ENCODE data around the gene MGAT5.

The MGAT5 gene

DNA sequence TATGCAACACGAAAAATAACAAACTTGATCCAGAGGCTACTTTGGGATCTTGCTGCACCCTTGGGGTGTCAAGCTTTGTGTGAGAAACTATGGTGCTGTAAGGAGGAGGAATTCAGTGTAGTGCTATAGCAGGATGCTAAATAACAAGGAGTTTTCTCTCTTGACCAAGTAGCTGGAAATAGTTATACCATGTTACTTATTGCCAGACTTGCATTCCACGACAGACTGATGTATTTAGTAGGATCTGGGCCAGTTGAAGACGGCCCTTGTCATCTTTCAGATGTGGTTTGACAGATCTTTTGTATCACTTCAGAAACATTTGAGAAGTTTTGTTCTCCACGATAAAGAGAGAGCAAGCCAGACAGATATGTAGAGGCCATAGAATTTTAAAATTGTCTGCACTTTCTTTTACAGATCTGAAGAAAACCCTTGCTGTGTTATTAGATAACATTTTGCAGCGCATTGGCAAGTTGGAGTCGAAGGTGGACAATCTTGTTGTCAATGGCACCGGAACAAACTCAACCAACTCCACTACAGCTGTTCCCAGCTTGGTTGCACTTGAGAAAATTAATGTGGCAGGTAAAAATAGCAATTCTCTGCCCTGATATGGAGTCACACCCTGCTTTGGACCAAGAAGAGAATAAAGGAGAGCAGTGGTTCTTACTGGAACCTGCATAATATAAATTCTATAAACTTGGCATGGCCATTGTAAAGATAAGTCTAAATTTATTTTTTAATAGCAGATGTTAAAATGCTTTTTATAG, 16.3 kb downstream of the MGAT5 start:
- H3K27me3 ChIP-seq (ENCODE audit: low read depth, low read length): no peaks in the 10 kb centered on the region
- no peak overlapping the region for H3K4me3 ChIP-seq (ENCODE audit: low read depth in 1 of 2, low read length in 2 of 2)
- peaks cover 0 to 5% of the 10 kb centered on the region in 2 donors for H3K36me3 ChIP-seq (ENCODE audit: control insufficient read depth in 1 of 2, insufficient read depth in 2 of 2, low read length in 2 of 2)
- no peaks in the 10 kb centered on the region for H3K9me3 ChIP-seq (ENCODE audit: control insufficient read depth in 1 of 2, low read length in 2 of 2)
- H3K4me1 ChIP-seq (ENCODE audit: control insufficient read depth in 1 of 2, insufficient read depth in 2 of 2, low read length in 2 of 2): peaks cover 0 to 13% of the 10 kb centered on the region in 2 donors
- H3K27ac ChIP-seq (ENCODE audit: low read length): no peak overlapping the region

DNA sequence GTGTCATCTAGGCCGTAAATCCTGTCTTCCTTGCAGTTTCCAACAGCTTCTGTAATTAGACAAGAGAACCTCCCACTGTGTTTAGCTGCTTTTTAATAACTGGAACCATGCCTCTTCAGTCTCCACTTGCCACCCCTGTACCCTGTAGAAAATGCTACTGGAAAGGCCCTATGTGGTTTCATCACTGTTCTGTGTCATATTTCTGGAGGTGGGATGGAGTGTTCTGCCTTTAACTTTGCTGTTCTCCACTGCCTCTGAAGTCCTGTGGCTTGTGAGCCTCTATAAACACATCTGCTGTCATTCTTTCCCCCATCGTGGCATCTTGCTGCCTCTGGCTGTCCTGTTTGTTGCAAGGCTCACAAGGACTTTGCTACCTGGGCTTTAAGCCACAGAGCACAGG, 17.9 kb downstream of the MGAT5 start:
- no peaks in the 10 kb centered on the region for H3K9me3 ChIP-seq (ENCODE audit: control insufficient read depth in 1 of 2, low read length in 2 of 2)
- H3K36me3 ChIP-seq (ENCODE audit: control insufficient read depth in 1 of 2, insufficient read depth in 2 of 2, low read length in 2 of 2): peaks cover 0 to 5% of the 10 kb centered on the region in 2 donors
- H3K27ac ChIP-seq (ENCODE audit: low read length): no peak overlapping the region
- H3K27me3 ChIP-seq (ENCODE audit: low read depth, low read length): no peaks in the 10 kb centered on the region
- no peak overlapping the region for H3K4me3 ChIP-seq (ENCODE audit: low read depth in 1 of 2, low read length in 2 of 2)
- peaks cover 0 to 13% of the 10 kb centered on the region in 2 donors for H3K4me1 ChIP-seq (ENCODE audit: control insufficient read depth in 1 of 2, insufficient read depth in 2 of 2, low read length in 2 of 2)

DNA sequence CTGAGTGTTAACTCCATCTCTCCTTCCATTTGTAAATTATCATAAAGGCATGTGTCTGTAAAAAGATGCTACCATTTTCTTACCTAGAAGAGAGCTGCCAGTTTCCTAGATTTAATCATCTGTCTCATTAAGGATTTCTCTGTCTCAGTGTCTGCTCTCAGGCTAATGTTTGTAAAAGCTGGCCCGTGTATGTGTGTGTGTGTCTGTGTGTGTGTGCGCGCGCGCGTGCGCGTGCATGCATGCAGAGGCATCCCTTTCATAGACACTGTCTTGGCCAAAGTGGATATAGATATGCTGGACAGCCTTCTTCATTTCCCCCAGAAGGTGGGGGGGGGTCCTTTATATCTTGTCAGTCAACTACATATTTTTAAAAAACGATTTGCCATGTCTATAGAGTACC, 18.9 kb downstream of the MGAT5 start:
- Histone ChIP-seq H3K4me1 (ENCODE audit: control insufficient read depth in 1 of 2, insufficient read depth in 2 of 2, low read length in 2 of 2) (peaks cover 0 to 13% of the 10 kb centered on the region in 2 donors), H3K9me3 (ENCODE audit: control insufficient read depth in 1 of 2, low read length in 2 of 2) (no peaks in the 10 kb centered on the region), H3K27me3 (ENCODE audit: low read depth, low read length) (no peaks in the 10 kb centered on the region), H3K27ac (ENCODE audit: low read length) (no peak overlapping the region), H3K4me3 (ENCODE audit: low read depth in 1 of 2, low read length in 2 of 2) (no peak overlapping the region), H3K36me3 (ENCODE audit: control insufficient read depth in 1 of 2, insufficient read depth in 2 of 2, low read length in 2 of 2) (peaks cover 0 to 5% of the 10 kb centered on the region in 2 donors)

DNA sequence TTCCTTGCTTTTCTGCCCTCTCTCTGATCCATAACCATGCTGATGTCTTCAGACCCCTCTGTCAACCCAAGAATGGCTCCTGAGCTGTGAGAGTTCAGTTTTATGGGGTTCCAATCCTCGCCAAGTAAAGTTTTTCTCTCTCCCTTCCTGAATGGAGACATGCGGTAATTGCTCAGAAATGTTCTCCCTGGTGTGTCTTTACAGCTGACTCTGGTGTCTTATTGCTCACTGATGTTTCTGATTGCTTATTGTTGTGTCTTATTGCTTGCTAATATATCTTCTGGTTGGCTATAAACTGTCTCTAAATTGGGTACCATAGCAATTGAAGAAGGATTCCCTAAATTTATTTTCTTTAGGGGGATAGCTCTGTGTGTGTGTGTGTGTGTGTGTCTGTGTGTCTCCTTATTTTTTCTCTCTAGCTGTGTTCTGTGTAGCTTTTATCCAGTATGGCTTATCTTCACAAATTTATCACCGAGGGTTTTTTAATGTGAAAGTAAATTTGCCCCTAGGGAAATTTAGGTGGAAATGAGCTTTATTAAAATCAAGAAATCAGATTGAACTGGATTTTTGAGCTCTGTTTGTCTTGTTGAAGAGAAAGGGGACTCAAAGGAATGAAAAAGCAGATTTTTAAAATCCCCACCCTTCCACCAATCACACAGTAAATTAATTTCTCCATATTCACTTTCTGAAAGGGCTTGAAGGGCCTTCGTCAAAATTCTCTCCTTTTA, 19.5 kb downstream of the MGAT5 start:
- no peaks in the 10 kb centered on the region for H3K27me3 ChIP-seq (ENCODE audit: low read depth, low read length)
- H3K4me1 ChIP-seq (ENCODE audit: control insufficient read depth in 1 of 2, insufficient read depth in 2 of 2, low read length in 2 of 2): peaks cover 0 to 13% of the 10 kb centered on the region in 2 donors
- H3K36me3 ChIP-seq (ENCODE audit: control insufficient read depth in 1 of 2, insufficient read depth in 2 of 2, low read length in 2 of 2): peaks cover 0 to 5% of the 10 kb centered on the region in 2 donors
- H3K9me3 ChIP-seq (ENCODE audit: control insufficient read depth in 1 of 2, low read length in 2 of 2): no peaks in the 10 kb centered on the region
- H3K4me3 ChIP-seq (ENCODE audit: low read depth in 1 of 2, low read length in 2 of 2): no peak overlapping the region
- no peak overlapping the region for H3K27ac ChIP-seq (ENCODE audit: low read length)

DNA sequence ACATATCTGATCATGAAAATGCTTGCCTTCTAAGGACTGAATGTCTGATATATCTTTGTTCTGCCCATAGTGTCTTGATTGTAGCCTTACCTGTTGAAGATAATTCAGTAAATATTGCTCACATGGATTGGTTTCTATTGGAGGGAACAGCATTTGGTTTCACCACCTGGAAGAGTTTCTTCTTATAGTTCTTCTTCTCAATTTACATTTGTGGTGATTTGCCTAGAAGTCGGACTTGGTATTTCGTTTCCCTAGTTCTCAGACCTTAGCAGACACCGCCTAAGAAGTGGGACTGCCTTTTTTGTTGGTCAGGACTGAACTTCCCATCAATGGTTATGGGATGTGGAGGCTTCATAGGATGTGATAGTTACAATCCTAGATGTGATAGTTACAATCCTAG, 20.2 kb downstream of the MGAT5 start:
- Histone ChIP-seq H3K27me3 (ENCODE audit: low read depth, low read length) (no peaks in the 10 kb centered on the region), H3K4me1 (ENCODE audit: control insufficient read depth in 1 of 2, insufficient read depth in 2 of 2, low read length in 2 of 2) (peaks cover 0 to 12% of the 10 kb centered on the region in 2 donors), H3K27ac (ENCODE audit: low read length) (no peak overlapping the region), H3K4me3 (ENCODE audit: low read depth in 1 of 2, low read length in 2 of 2) (no peak overlapping the region), H3K36me3 (ENCODE audit: control insufficient read depth in 1 of 2, insufficient read depth in 2 of 2, low read length in 2 of 2) (peaks cover 0 to 5% of the 10 kb centered on the region in 2 donors), H3K9me3 (ENCODE audit: control insufficient read depth in 1 of 2, low read length in 2 of 2) (no peaks in the 10 kb centered on the region)

DNA sequence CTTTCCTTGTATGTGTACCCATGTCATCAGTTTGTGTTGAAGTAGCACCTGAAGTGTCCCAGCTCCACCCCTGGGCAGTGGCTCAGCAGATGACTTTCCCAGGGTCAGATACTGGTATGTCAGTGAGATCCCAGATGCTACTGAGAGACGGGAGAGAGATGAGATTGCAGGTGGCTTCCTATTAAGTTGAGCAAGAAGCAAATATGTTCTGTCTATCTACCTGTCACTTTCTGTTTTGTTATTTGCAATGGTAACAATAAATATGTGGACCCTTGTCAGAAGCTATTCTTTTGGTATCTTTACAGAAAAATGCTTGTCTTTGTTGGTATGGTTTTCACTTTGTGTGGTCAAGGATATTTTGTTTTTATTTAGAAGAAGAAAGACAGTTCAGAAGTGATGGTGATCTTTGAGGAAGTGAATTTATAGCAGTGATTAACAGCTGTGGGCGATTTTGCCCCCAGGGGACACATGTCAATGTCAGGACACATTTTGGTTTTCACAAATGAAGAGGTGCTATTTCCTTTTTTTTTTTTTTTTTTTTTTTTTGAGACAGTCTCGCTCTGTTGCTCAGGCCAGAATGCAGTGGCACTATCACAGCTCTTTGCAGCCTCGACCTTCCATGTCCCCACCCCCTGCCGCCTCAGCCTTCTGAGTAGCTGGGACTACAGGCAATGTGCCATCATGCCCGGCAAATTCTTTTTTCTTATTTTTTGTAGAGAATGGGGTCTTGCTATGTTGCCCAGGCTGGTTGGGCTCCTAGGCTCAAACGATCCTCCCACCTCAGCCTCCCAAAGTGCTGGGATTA, 21.4 kb downstream of the MGAT5 start:
- Histone ChIP-seq H3K27me3 (ENCODE audit: low read depth, low read length) (no peaks in the 10 kb centered on the region), H3K9me3 (ENCODE audit: control insufficient read depth in 1 of 2, low read length in 2 of 2) (no peaks in the 10 kb centered on the region), H3K27ac (ENCODE audit: low read length) (no peak overlapping the region), H3K4me3 (ENCODE audit: low read depth in 1 of 2, low read length in 2 of 2) (no peak overlapping the region), H3K36me3 (ENCODE audit: control insufficient read depth in 1 of 2, insufficient read depth in 2 of 2, low read length in 2 of 2) (peaks cover 0 to 5% of the 10 kb centered on the region in 2 donors), H3K4me1 (ENCODE audit: control insufficient read depth in 1 of 2, insufficient read depth in 2 of 2, low read length in 2 of 2) (peaks cover 0 to under 1% of the 10 kb centered on the region in 2 donors)

DNA sequence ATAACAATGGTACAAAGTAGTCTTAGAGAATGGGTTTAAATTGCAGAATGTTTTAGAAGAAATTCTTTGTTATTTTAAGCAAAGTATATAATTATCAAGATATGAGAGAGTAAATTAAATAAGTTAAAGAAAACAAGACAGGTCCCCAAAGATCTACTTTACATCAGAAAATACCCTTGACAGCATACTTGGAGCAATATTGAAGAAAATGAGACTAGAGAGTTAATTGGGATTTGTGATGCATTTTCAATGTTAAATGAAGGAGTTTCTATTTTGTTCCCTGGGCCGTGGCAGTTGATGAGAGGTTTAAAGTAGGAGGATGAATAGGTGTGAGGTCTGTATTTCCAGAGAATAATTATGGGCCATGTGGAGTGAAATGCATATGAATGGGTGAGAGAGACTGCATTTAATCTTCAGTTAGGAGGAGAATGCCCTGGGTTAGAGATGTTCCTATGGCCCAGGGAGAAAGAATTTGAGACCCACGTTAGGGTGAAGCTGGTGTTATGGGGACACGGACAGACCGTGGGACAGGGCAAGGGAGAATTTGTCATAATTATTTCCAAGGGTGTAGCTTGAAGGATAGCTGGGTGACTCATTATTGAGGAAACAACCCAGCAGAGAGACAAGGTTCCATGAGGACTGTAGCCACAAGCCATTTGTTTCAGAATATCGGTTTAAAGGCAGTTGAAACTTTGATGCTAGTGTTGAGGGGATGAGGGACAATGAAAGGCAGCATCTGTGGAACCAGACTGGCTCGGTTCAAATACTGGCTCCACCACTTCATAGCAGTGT, 22.7 kb downstream of the MGAT5 start:
- Histone ChIP-seq H3K27ac (ENCODE audit: low read length) (no peak overlapping the region), H3K4me1 (ENCODE audit: control insufficient read depth in 1 of 2, insufficient read depth in 2 of 2, low read length in 2 of 2) (no peaks in the 10 kb centered on the region), H3K9me3 (ENCODE audit: control insufficient read depth in 1 of 2, low read length in 2 of 2) (no peaks in the 10 kb centered on the region), H3K4me3 (ENCODE audit: low read depth in 1 of 2, low read length in 2 of 2) (no peak overlapping the region), H3K27me3 (ENCODE audit: low read depth, low read length) (no peaks in the 10 kb centered on the region), H3K36me3 (ENCODE audit: control insufficient read depth in 1 of 2, insufficient read depth in 2 of 2, low read length in 2 of 2) (peaks cover 0 to 5% of the 10 kb centered on the region in 2 donors)

DNA sequence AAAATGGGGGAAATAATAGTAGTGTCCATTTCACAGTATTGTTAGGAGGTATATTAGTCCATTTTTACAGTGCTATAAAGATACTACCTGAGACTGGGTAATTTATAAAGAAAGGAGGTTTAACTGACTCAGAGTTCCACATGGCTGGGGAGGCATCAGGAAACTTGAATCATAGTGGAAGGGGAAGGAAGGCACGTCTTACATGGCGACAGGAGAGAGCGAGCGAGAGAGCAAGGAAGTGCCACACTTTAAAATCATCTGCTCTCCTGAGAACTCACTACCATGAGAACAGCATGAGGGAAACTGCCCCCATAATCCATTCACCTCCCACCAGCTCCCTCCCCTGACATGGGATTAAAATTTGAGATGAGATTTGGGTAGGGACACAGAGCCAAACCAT, 23.4 kb downstream of the MGAT5 start:
- Histone ChIP-seq H3K27me3 (ENCODE audit: low read depth, low read length) (no peaks in the 10 kb centered on the region), H3K4me3 (ENCODE audit: low read depth in 1 of 2, low read length in 2 of 2) (no peak overlapping the region), H3K36me3 (ENCODE audit: control insufficient read depth in 1 of 2, insufficient read depth in 2 of 2, low read length in 2 of 2) (peaks cover 0 to 5% of the 10 kb centered on the region in 2 donors), H3K27ac (ENCODE audit: low read length) (no peak overlapping the region), H3K9me3 (ENCODE audit: control insufficient read depth in 1 of 2, low read length in 2 of 2) (no peaks in the 10 kb centered on the region), H3K4me1 (ENCODE audit: control insufficient read depth in 1 of 2, insufficient read depth in 2 of 2, low read length in 2 of 2) (no peaks in the 10 kb centered on the region)

DNA sequence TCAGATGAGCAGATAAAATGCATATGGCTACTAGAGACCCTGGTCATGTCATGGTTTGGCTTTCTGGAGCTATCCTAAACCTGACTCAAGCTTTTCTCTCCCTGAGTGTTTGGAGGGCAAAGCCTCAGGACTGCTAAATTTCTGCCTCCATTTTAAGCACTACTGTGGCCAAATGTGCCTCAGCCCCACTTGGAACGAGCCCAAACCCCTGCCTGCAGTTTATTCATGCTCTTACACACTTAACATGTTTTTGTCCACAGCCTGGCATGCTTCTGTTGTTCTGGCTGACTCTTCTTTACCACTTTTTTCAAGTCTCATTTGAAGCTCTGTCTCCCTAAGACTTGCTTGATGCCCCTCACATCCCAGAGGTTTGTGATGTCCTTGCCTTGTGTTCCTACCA, 24.7 kb downstream of the MGAT5 start:
- Histone ChIP-seq H3K27ac (ENCODE audit: low read length) (no peak overlapping the region), H3K4me1 (ENCODE audit: control insufficient read depth in 1 of 2, insufficient read depth in 2 of 2, low read length in 2 of 2) (no peaks in the 10 kb centered on the region), H3K4me3 (ENCODE audit: low read depth in 1 of 2, low read length in 2 of 2) (no peak overlapping the region), H3K36me3 (ENCODE audit: control insufficient read depth in 1 of 2, insufficient read depth in 2 of 2, low read length in 2 of 2) (peaks cover 0 to 5% of the 10 kb centered on the region in 2 donors), H3K27me3 (ENCODE audit: low read depth, low read length) (no peaks in the 10 kb centered on the region), H3K9me3 (ENCODE audit: control insufficient read depth in 1 of 2, low read length in 2 of 2) (no peaks in the 10 kb centered on the region)

DNA sequence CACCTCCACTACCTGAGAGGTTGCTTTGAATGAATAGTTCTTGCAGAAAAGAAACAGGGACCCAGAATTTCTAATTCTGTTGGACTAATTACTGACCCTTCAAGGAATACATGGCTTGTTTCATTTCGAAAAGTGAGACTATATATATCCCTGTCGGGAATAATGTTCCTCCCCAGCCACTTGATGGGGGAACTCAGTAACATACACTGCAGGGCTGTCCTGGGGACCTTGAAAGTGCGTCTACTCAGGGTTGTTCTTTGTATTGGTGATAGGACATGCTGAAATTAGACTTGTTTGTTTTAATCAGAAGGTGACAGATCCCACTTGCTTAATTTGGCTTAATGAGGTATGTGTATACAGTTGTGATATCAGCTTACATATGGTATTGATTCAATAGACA, 25.5 kb downstream of the MGAT5 start:
- H3K27ac ChIP-seq (ENCODE audit: low read length): no peak overlapping the region
- peaks cover 0 to under 1% of the 10 kb centered on the region in 2 donors for H3K36me3 ChIP-seq (ENCODE audit: control insufficient read depth in 1 of 2, insufficient read depth in 2 of 2, low read length in 2 of 2)
- H3K4me1 ChIP-seq (ENCODE audit: control insufficient read depth in 1 of 2, insufficient read depth in 2 of 2, low read length in 2 of 2): no peaks in the 10 kb centered on the region
- H3K9me3 ChIP-seq (ENCODE audit: control insufficient read depth in 1 of 2, low read length in 2 of 2): no peaks in the 10 kb centered on the region
- no peaks in the 10 kb centered on the region for H3K27me3 ChIP-seq (ENCODE audit: low read depth, low read length)
- no peak overlapping the region for H3K4me3 ChIP-seq (ENCODE audit: low read depth in 1 of 2, low read length in 2 of 2)

Data from muscle layer of duodenum (tissue), 2 donors.